IMR-90 (cell line): ENCODE data around the gene ZBTB11. TPM values are rescaled to one million over a fixed set of nuclear protein-coding genes. Genes with fewer than 3 reads are reported as not detected.

ENCODE experiments used
- ATAC-seq: fragments of 200-7000 bp; cut with Tn5 transposase; 2 replicates; pipeline ENCODE4 v1.9.1; 2020; ENCODE audit warnings: low read depth, mild to moderate bottlenecking, moderate library complexity
- BruUV-seq: library from RNA; stranded (reverse); fragments of 400-500 nt; replicated peaks from 2 replicates; lab custom pipeline; 2021; lab: Mats Ljungman, UMichigan
- CTCF ChIA-PET: fragments of 300-600 bp; formaldehyde crosslinking; extraction: SDS; loops from one replicate; lab custom pipeline; 2021; ENCODE audit warnings: antibody characterized with exemption; lab: Yijun Ruan, JAX
- POLR2A ChIA-PET: fragments of 300-600 bp; sonication (Branson Sonifier 250); formaldehyde crosslinking; loops from one replicate; lab custom pipeline; 2022; ENCODE audit warnings: antibody characterized with exemption; ENCODE audit not compliant: unreplicated experiment; lab: Charles Lee
- DNase-seq: peaks from one replicate; pipeline ENCODE4 v3.0.0; 2013
- H2AFZ ChIP-seq: replicated peaks from 2 replicates; pipeline ENCODE3; 2013; ENCODE audit warnings: low read length, mild to moderate bottlenecking; ENCODE audit not compliant: poor library complexity
- H2AK5ac ChIP-seq: 2 replicates; pipeline ENCODE4 v1.6.1; 2013; ENCODE audit warnings: low read depth, low read length, inconsistent platforms
- H2AK9ac ChIP-seq: replicated peaks from 2 replicates; pipeline ENCODE3; 2013; ENCODE audit warnings: mild to moderate bottlenecking, low read depth, low read length, moderate library complexity; ENCODE audit not compliant: poor library complexity
- H2BK120ac ChIP-seq: 2 replicates; pipeline ENCODE4 v1.6.1; 2013; ENCODE audit warnings: low read depth, low read length, inconsistent platforms
- H2BK15ac ChIP-seq: 3 replicates; pipeline ENCODE4 v1.6.1; 2013; ENCODE audit warnings: low read depth, low read length, inconsistent platforms
- H2BK20ac ChIP-seq: 2 replicates; pipeline ENCODE4 v1.6.1; 2013; ENCODE audit warnings: low read depth, mild to moderate bottlenecking, inconsistent platforms, low read length, moderate library complexity
- H2BK5ac ChIP-seq: 2 replicates; pipeline ENCODE4 v1.6.1; 2013; ENCODE audit warnings: mild to moderate bottlenecking, low read depth, low read length, inconsistent platforms; ENCODE audit not compliant: poor library complexity, severe bottlenecking
- H3K14ac ChIP-seq: replicated peaks from 2 replicates; pipeline ENCODE4 v1.6.1; 2013; ENCODE audit warnings: low read depth, low read length, inconsistent platforms
- H3K18ac ChIP-seq: 2 replicates; pipeline ENCODE4 v1.6.1; 2013; ENCODE audit warnings: low read depth, low read length, control low read depth
- H3K23ac ChIP-seq: 2 replicates; pipeline ENCODE4 v1.6.1; 2013; ENCODE audit warnings: low read depth, low read length, inconsistent platforms
- H3K27ac ChIP-seq: 2 replicates; pipeline ENCODE4 v1.5.1; 2013; ENCODE audit warnings: mild to moderate bottlenecking, control low read depth, low read length; ENCODE audit not compliant: insufficient read depth
- H3K27me3 ChIP-seq: 2 replicates; pipeline ENCODE4 v1.6.1; 2013; ENCODE audit warnings: low read length; ENCODE audit not compliant: control insufficient read depth, insufficient read depth
- H3K36me3 ChIP-seq: 2 replicates; pipeline ENCODE4 v1.6.1; 2013; ENCODE audit warnings: low read length, mixed read lengths; ENCODE audit not compliant: control insufficient read depth, insufficient read depth
- H3K4ac ChIP-seq: 2 replicates; pipeline ENCODE4 v1.6.1; 2013; ENCODE audit warnings: low read depth, low read length, inconsistent platforms
- H3K4me1 ChIP-seq: 2 replicates; pipeline ENCODE4 v1.6.1; 2013; ENCODE audit warnings: low read length, mixed read lengths; ENCODE audit not compliant: control insufficient read depth, insufficient read depth
- H3K4me2 ChIP-seq: 2 replicates; pipeline ENCODE4 v1.6.1; 2013; ENCODE audit warnings: low read depth, mild to moderate bottlenecking, control low read depth, low read length, moderate library complexity
- H3K4me3 ChIP-seq: 2 replicates; pipeline ENCODE4 v1.5.1; 2013; ENCODE audit warnings: low read depth, mild to moderate bottlenecking, control low read depth, low read length, moderate library complexity; ENCODE audit not compliant: insufficient read depth
- H3K56ac ChIP-seq: 2 replicates; pipeline ENCODE4 v1.6.1; 2013; ENCODE audit warnings: low read length, inconsistent platforms; ENCODE audit not compliant: insufficient read depth; ENCODE audit errors: extremely low read depth
- H3K79me1 ChIP-seq, 2 experiments: 2 replicates each; pipeline ENCODE4 v1.6.1; 2013; ENCODE audit warnings: low read length in 2 of 2, inconsistent platforms in 1 of 2, low read depth in 1 of 2
- H3K9ac ChIP-seq: 2 replicates; pipeline ENCODE4 v1.6.1; 2013; ENCODE audit warnings: low read depth, low read length, control low read depth
- H3K9me1 ChIP-seq: 2 replicates; pipeline ENCODE4 v1.6.1; 2013; ENCODE audit warnings: low read length, inconsistent platforms; ENCODE audit not compliant: insufficient read depth
- H3K9me3 ChIP-seq: 2 replicates; pipeline ENCODE4 v1.6.1; 2013; ENCODE audit warnings: low read length; ENCODE audit not compliant: control insufficient read depth, insufficient read depth
- H4K20me1 ChIP-seq: 2 replicates; pipeline ENCODE4 v1.6.1; 2013; ENCODE audit warnings: low read length, inconsistent platforms; ENCODE audit not compliant: insufficient read depth
- H4K5ac ChIP-seq: 2 replicates; pipeline ENCODE4 v1.6.1; 2013; ENCODE audit warnings: mild to moderate bottlenecking, low read depth, low read length, control low read depth
- H4K8ac ChIP-seq, 2 experiments: 2 replicates each; pipeline ENCODE4 v1.6.1; 2013; ENCODE audit warnings: low read depth in 2 of 2, low read length in 2 of 2, control low read depth in 1 of 2, inconsistent platforms in 1 of 2
- H4K91ac ChIP-seq: 2 replicates; pipeline ENCODE4 v1.6.1; 2013; ENCODE audit warnings: low read depth, low read length, inconsistent platforms; ENCODE audit not compliant: insufficient read depth
- BHLHE40 ChIP-seq: fragments of 150-350 bp; IDR thresholded peaks from 2 replicates; pipeline ENCODE4 v1.6.1; 2016; ENCODE audit warnings: mild to moderate bottlenecking, low read depth, low read length
- CEBPB ChIP-seq: IDR thresholded peaks from 2 replicates; pipeline ENCODE4 v1.6.1; 2012; ENCODE audit warnings: low read depth, low read length, improper control_type of control experiment
- CHD1 ChIP-seq: IDR thresholded peaks from 2 replicates; pipeline ENCODE4 v1.6.1; 2012; ENCODE audit warnings: low read depth, low read length, improper control_type of control experiment
- FOS ChIP-seq: fragments of 150-350 bp; IDR thresholded peaks from 2 replicates; pipeline ENCODE4 v1.6.1; 2016; ENCODE audit warnings: low read depth, low read length
- MAFK ChIP-seq: IDR thresholded peaks from 2 replicates; pipeline ENCODE4 v1.6.1; 2012; ENCODE audit warnings: low read depth, low read length, improper control_type of control experiment
- MAZ ChIP-seq: IDR thresholded peaks from 2 replicates; pipeline ENCODE4 v1.6.1; 2012; ENCODE audit warnings: low read depth, mild to moderate bottlenecking, low read length, improper control_type of control experiment, moderate library complexity, borderline replicate concordance
- MXI1 ChIP-seq: IDR thresholded peaks from 2 replicates; pipeline ENCODE4 v1.6.1; 2012; ENCODE audit warnings: low read depth, mild to moderate bottlenecking, low read length, moderate library complexity, borderline replicate concordance
- NFE2L2 ChIP-seq: fragments of 150-350 bp; IDR thresholded peaks from 2 replicates; pipeline ENCODE4 v1.6.1; 2016; ENCODE audit warnings: low read depth, mild to moderate bottlenecking, low read length
- POLR2A ChIP-seq: IDR thresholded peaks from 2 replicates; pipeline ENCODE4 v1.6.1; 2012; ENCODE audit warnings: mild to moderate bottlenecking, low read depth, low read length
- RAD21 ChIP-seq: IDR thresholded peaks from 2 replicates; pipeline ENCODE4 v1.6.1; 2012; ENCODE audit warnings: low read length, improper control_type of control experiment
- RCOR1 ChIP-seq: IDR thresholded peaks from 2 replicates; pipeline ENCODE4 v1.6.1; 2012; ENCODE audit warnings: mild to moderate bottlenecking, low read length, improper control_type of control experiment; ENCODE audit not compliant: insufficient replicate concordance
- RFX5 ChIP-seq: IDR thresholded peaks from 2 replicates; pipeline ENCODE4 v1.8.0; 2012; ENCODE audit warnings: low read depth, mild to moderate bottlenecking, low read length, moderate library complexity
- SMC3 ChIP-seq: fragments of 150-350 bp; IDR thresholded peaks from 2 replicates; pipeline ENCODE4 v1.6.1; 2016; ENCODE audit warnings: low read depth, mild to moderate bottlenecking, antibody characterized with exemption, low read length, moderate library complexity
- WGBS, 2 experiments: methylation state at CpG; one replicate each; pipeline versions ENCODE4 v1.1.5 to v1.1.7; 2013; ENCODE audit warnings: missing lambda C conversion rate in 2 of 2; ENCODE audit not compliant: insufficient read length in 1 of 2; ENCODE audit errors: extremely low coverage in 2 of 2; 5-methylcytosine and 5-hydroxymethylcytosine counted together
- dilution Hi-C: fragments of 300-500 bp; cut with HindIII; formaldehyde crosslinking; loops from one replicate; pipeline ENCODE4 v1.14.3; 2018; ENCODE audit warnings: low sequenced_read_pairs; ENCODE audit not compliant: unreplicated experiment
- in situ Hi-C: fragments of 300-500 bp; cut with MboI; formaldehyde crosslinking; loops from 3 replicates; pipeline ENCODE4 v1.14.3; 2019; ENCODE audit warnings: low sequenced_read_pairs, inconsistent platforms, mixed read lengths
- intact Hi-C: fragments of 100-400 bp; cut with micrococcal nuclease; formaldehyde crosslinking; loops from 2 replicates; pipeline ENCODE4 v1.10.0; 2022
- polyA plus RNA-seq, 3 experiments: library from polyadenylated mRNA; depleted of rRNA; stranded (reverse); fragments of >200 nt; gene quantifications; 2 replicates each; pipeline ENCODE4 v1.2.3, GENCODE V29; 2012; ENCODE audit warnings: low replicate concordance in 1 of 3
- total RNA-seq: library from RNA; depleted of rRNA; stranded (reverse); fragments of >200 nt; gene quantifications from 2 replicates; pipeline ENCODE4 v1.2.3, GENCODE V29; 2012
- TF ChIP-seq, protein P1 (sequence below): fragments of 150-350 bp; IDR thresholded peaks from 2 replicates; pipeline ENCODE4 v1.6.1; 2017; ENCODE audit warnings: mild to moderate bottlenecking, antibody characterized with exemption, low read length, low read depth
- TF ChIP-seq, protein P2 (sequence below): fragments of 150-350 bp; IDR thresholded peaks from 2 replicates; pipeline ENCODE4 v1.6.1; 2016; ENCODE audit warnings: low read depth, mild to moderate bottlenecking, low read length, moderate library complexity, borderline replicate concordance
- TF ChIP-seq, protein P3 (sequence below): conservative IDR thresholded peaks from 2 replicates; pipeline ENCODE4 v1.5.1; 2012; ENCODE audit warnings: mild to moderate bottlenecking, low read depth, low read length, improper control_type of control experiment

The ZBTB11 gene
- total and polyA plus RNA-seq, 2 of the 4 experiments (the other 2 are of a cell fraction): 6.0 to 17.2 TPM

DNA sequence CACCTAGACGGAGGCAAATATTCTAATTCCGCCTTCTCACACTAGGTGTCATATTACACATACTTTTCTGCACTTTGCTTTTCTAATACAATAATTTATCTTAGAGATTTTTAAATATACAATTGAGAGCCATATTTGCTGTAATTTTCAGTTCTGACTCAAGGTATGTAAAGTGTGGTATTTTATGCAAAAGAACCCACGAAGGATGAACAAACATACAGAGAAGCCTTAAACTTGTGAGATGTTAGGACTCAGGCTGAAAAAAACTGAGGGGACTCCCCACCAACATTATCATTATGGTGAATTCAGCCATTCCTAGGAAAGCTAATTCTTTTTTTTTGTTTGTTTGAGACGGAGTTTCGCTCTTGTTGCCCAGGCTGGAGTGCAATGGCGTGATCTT is 9.6 kb downstream of the ZBTB11 start:
- no peak for DNase-seq
- no peak for ATAC-seq
- no peaks in the 10 kb centered on the region for H3K9me1 ChIP-seq
- H4K5ac ChIP-seq: no peak overlapping the region
- H3K14ac ChIP-seq: no peak overlapping the region
- no peaks in the 10 kb centered on the region for H3K4me1 ChIP-seq
- H3K56ac ChIP-seq: no peak overlapping the region
- H2AK5ac ChIP-seq: no peak overlapping the region
- no peak overlapping the region for H4K91ac ChIP-seq
- H2BK15ac ChIP-seq: no peak overlapping the region
- TF ChIP-seq MXI1 (no peak), SMC3 (no peak), FOS (no peak), RCOR1 (no peak), MAFK (no peak), POLR2A (no peak), MAZ (no peak), CHD1 (no peak), RAD21 (no peak), RFX5 (no peak), BHLHE40 (no peak), NFE2L2 (no peak), CEBPB (no peak)
- TF ChIP-seq, protein P1, sequence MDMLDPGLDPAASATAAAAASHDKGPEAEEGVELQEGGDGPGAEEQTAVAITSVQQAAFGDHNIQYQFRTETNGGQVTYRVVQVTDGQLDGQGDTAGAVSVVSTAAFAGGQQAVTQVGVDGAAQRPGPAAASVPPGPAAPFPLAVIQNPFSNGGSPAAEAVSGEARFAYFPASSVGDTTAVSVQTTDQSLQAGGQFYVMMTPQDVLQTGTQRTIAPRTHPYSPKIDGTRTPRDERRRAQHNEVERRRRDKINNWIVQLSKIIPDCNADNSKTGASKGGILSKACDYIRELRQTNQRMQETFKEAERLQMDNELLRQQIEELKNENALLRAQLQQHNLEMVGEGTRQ: no peak
- TF ChIP-seq, protein P2, sequence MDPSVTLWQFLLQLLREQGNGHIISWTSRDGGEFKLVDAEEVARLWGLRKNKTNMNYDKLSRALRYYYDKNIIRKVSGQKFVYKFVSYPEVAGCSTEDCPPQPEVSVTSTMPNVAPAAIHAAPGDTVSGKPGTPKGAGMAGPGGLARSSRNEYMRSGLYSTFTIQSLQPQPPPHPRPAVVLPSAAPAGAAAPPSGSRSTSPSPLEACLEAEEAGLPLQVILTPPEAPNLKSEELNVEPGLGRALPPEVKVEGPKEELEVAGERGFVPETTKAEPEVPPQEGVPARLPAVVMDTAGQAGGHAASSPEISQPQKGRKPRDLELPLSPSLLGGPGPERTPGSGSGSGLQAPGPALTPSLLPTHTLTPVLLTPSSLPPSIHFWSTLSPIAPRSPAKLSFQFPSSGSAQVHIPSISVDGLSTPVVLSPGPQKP: no peak
- TF ChIP-seq, protein P3, sequence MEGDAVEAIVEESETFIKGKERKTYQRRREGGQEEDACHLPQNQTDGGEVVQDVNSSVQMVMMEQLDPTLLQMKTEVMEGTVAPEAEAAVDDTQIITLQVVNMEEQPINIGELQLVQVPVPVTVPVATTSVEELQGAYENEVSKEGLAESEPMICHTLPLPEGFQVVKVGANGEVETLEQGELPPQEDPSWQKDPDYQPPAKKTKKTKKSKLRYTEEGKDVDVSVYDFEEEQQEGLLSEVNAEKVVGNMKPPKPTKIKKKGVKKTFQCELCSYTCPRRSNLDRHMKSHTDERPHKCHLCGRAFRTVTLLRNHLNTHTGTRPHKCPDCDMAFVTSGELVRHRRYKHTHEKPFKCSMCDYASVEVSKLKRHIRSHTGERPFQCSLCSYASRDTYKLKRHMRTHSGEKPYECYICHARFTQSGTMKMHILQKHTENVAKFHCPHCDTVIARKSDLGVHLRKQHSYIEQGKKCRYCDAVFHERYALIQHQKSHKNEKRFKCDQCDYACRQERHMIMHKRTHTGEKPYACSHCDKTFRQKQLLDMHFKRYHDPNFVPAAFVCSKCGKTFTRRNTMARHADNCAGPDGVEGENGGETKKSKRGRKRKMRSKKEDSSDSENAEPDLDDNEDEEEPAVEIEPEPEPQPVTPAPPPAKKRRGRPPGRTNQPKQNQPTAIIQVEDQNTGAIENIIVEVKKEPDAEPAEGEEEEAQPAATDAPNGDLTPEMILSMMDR: no peak
- H2AK9ac ChIP-seq: no peak overlapping the region
- POLR2A ChIA-PET: no interaction called here
- no peak overlapping the region for H3K4ac ChIP-seq
- BruUV-seq: no TSS peak
- no peak overlapping the region for H3K27ac ChIP-seq
- dilution Hi-C loops (no loop called here), intact Hi-C loops (no loop called here), in situ Hi-C loops (no loop called here)
- H3K18ac ChIP-seq: no peak overlapping the region
- peaks cover 14% of the 10 kb centered on the region for H3K36me3 ChIP-seq
- CTCF ChIA-PET: no interaction called here
- H3K4me2 ChIP-seq: no peak overlapping the region
- H3K27me3 ChIP-seq: no peaks in the 10 kb centered on the region
- no peak overlapping the region for H2BK120ac ChIP-seq
- H4K8ac ChIP-seq: no peak overlapping the region
- no peaks in the 10 kb centered on the region for H4K20me1 ChIP-seq
- H3K4me3 ChIP-seq: no peak overlapping the region
- H3K9me3 ChIP-seq: no peaks in the 10 kb centered on the region
- H3K79me1 ChIP-seq: peaks cover 20% of the 10 kb centered on the region in 2 experiments; a peak in 3 of 4 replicates
- no peak overlapping the region for H2AFZ ChIP-seq
- H3K23ac ChIP-seq: no peak overlapping the region
- no peak overlapping the region for H3K9ac ChIP-seq
- no peak overlapping the region for H2BK20ac ChIP-seq
- no CpG with 5 or more reads among the region's 6 CpGs for WGBS, 2 experiments
- H2BK5ac ChIP-seq: no peak overlapping the region
